Activated naive CD8-positive, alpha-beta T cell treated with anti-CD3 and anti-CD28 coated beads, Interleukin-2, amount 50 U/mL, for 16 hours (primary cell): Measurements from ENCODE around the gene BLCAP.
"Not testable (repeated sequence)": the region's sequence is repeated elsewhere in the genome, so short reads cannot be mapped to it uniquely, and the experiment has no call there.

Experiments used
- DNase-seq: peaks from one replicate; pipeline ENCODE4 v3.0.0-alpha.2; 2020; ENCODE audit warnings: low read depth, low spot score

BLCAP gene

GRCh38 chr20:37484331-37484730 lies 43.3 kb downstream of the BLCAP start:
- no peak for DNase-seq

DNA sequence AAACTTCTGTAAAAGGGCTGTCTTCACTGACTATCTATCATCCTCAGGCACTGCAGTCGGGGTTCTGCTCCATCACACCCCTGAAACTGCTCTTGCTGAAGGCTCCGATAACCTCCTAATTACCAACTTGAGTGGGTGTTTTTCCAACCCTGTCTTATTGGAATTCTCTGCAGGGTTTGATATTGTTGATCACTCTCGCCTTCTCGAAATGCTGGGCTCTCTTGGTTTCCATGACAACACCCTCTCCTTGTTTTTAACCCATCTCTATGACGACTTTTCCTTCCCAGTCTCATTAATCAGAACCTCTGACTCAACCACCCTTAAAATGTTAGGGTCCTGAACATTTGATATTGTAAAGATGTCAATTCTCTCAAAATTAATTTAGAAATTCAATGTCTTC lies 46.1 kb downstream of the BLCAP start:
- DNase-seq: no peak

- no peak for DNase-seq
Observed at GRCh38 chr20:37480919-37481318, 46.8 kb downstream of the BLCAP start.

GRCh38 chr20:37479925-37480691 lies 47.6 kb downstream of the BLCAP start:
- no peak for DNase-seq

DNA sequence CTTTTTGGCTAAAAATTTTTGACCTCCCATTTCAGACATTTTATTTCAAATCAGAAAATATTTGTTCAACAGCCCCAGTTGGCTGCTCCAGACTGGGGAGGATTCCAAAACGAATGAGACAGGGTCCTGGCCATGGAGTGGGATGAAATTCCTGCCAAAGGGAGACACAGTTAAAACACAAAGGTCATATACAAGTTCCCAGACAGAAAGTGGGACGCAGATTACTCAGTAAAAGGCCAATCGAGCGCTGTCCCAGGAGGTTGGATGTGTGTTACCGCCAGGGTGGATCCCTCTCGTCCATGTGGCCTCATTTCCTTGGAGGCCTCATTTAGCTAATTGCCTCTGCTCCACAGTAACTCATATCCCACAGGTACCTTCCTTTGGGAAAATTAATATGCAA lies 48.4 kb downstream of the BLCAP start:
- DNase-seq: no peak

DNA sequence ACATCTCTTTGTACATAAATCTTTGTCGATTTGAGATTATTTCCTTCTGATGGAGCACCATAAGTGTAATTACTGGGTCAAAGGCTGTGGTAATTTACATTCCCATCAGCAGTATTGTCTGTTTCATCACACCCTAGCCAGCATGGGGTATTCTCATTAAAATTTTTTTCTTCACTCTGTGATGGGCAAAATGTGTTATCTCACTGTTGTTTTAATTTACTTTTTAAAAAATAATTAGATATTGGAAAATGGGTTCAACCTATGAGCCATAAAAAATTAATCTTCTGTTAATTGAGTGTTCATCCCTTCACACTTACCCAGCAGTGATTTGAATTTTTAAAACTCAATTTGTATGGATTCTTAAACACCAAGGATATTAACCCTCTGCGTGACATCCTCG lies 50.6 kb downstream of the BLCAP start:
- no peak for DNase-seq

GRCh38 chr20:37475252-37475651 lies 52.4 kb downstream of the BLCAP start:
- DNase-seq: no peak

DNA sequence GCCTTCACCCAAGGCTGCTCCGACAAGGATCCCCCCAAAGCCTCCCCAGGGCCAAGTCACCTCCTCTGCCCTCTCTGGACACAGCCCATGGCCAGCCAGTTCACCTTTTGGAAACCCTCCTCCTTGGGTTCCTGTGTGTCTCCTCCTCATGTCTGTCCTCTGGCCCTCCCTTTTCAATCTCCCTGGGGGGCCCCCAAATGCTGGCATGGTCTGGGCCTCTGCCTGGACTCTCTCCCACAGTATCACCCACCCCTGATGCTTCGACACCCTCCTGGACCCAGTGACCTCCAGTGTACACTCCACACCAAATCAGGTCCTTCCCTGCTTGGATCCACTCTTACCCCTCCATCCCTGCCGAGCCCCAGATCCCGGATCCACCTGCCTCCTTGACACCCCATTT lies 53.3 kb downstream of the BLCAP start:
- DNase-seq: no peak

GRCh38 chr20:37473249-37474000 lies 54.3 kb downstream of the BLCAP start:
- DNase-seq: no peak

DNA sequence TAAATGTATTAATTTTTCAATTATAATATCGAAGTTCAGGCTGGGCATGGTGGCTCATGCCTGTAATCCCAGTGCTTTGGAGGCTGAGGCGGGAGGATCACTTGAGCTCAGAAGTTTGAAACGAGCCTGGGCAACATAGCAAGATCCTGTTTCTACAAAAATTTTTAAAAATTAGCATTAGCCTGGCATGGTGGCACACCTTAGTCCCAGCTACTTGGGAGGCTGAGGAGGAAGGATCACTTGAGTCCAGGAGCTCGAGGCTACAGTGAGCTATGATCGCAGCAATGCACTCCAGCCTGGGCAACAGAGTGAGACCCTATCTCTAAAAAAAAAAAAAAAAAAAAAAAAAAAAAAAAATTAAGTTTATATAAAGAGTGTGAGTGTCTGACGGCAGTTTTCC lies 55.2 kb downstream of the BLCAP start:
- not testable (repeated sequence) for DNase-seq

DNA sequence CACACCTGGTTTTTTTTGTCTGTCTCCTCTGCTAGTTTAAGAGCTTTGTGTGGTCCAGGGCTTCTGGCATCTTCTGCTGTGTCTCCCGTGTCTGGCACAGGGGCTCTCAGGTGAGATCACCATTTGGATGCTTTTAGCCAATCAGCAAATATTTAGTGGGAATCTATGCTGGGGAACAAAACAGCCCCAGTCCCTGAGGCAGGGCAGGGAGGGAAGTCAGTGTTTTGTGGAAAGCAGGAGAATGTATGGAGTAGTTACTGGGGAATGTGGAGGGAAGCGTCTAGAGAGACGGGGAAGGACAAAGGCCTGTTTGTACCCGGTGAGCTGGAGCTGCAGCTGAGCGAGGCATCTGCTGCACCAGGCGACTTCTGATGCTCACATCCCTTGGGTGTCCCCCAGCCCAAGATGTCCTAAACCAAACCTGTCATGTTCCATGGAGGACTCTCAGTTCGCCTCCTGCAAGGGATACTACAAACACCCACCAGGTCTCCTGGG lies 55.9 kb downstream of the BLCAP start:
- no peak for DNase-seq

DNA sequence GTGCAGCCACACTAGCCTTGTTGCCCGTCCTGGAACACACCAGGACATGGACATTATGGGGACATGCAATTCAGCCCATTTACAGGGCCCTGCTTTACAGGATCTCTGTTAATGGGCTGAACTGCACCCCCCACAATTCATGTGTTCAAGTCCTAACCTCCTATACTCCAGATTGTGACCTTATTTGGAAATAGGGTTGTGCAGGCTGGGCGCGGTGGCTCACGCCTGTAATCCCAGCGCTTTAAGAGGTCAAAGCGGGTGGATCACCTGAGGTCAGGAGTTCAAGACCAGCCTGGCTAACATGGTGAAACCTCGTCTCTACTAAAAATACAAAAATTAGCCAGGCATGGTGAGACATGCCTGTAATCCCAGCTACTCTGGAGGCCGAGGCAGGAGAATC lies 57.5 kb downstream of the BLCAP start:
- not testable (repeated sequence) for DNase-seq

DNA sequence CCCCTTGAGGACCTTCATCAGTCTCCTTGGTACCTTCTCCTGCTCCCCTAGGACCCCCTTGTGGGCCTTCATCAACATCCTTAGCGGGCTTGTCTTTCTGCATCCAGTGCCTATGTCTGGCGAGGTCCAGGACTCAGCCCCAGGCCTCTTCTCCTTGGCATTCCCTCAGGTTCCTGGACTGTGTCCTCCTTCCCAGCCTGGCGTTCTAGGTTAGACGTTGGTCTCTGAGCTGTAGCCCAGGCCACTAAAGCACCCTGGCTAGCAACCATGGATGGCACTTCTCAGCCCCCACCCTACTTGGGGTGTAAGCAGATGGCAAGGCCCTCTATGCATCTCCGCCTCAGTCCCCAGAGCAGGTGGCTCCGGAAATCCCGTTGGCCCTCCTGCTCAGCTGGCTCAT lies 58.1 kb downstream of the BLCAP start:
- no peak for DNase-seq

GRCh38 chr20:37468886-37469285 lies 58.8 kb downstream of the BLCAP start:
- DNase-seq: no peak
